Measurements from ENCODE around the gene OMG. TPM values are rescaled to one million over a fixed set of nuclear protein-coding genes. Genes with fewer than 3 reads are reported as not detected.
"Not testable (repeated sequence)": the region's sequence is repeated elsewhere in the genome, so short reads cannot be mapped to it uniquely, and the experiment has no call there.

The OMG gene
- total RNA-seq, 1 experiment from 2014 or later = not detected

- H3K9me3 ChIP-seq (replicated peaks) = no peaks in the 10 kb centered on the region
- H3K4me3 ChIP-seq = no peak overlapping the region
- peaks cover 52% of the 10 kb centered on the region for H3K36me3 ChIP-seq
- H3K4me1 ChIP-seq (replicated peaks) = peaks cover 35% of the 10 kb centered on the region
- no peaks in the 10 kb centered on the region for H3K27me3 ChIP-seq (replicated peaks)
- DNase-seq (ENCODE audit: low read depth in 1 of 2, low spot score in 2 of 2) = no peak
- peak overlapping the region; percentile 45 for H3K27ac ChIP-seq
Measured at GRCh38 chr17:31269036-31269577, 27.9 kb downstream of the OMG start.

DNA sequence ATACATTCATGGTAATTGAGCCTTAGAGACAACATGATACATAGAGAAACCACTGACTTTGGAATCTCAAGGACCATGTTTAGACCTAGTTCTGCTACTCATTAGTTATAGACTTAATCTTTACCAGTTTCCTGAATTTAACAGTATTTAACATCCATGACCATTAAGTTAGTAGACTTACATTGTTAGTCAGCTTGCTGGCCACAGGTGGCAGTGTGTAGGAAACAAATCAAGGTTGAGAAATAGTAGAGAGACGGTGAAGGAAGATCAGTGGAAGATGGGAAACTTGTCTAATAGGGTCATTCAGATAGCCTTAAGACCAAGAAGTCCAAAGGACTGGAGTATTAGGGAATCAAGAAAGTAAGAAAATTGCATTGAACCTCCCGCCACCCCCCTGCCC lies 31.0 kb downstream of the OMG start:
- H3K9me3 ChIP-seq (replicated peaks) = no peaks in the 10 kb centered on the region
- H3K27ac ChIP-seq = no peak overlapping the region
- H3K27me3 ChIP-seq (replicated peaks) = no peaks in the 10 kb centered on the region
- H3K36me3 ChIP-seq = peaks cover 50% of the 10 kb centered on the region
- H3K4me1 ChIP-seq (replicated peaks) = peaks cover 34% of the 10 kb centered on the region
- no peak for DNase-seq (ENCODE audit: low read depth in 1 of 2, low spot score in 2 of 2)
- no peak overlapping the region for H3K4me3 ChIP-seq

GRCh38 chr17:31262923-31263322 lies 34.1 kb downstream of the OMG start:
- H3K27ac ChIP-seq; H3K27me3 ChIP-seq (replicated peaks); H3K4me1 ChIP-seq (replicated peaks); H3K9me3 ChIP-seq (replicated peaks); H3K4me3 ChIP-seq; DNase-seq (ENCODE audit: low read depth in 1 of 2, low spot score in 2 of 2): not testable (repeated sequence)
- H3K36me3 ChIP-seq = peaks cover 40% of the 10 kb centered on the region

DNA sequence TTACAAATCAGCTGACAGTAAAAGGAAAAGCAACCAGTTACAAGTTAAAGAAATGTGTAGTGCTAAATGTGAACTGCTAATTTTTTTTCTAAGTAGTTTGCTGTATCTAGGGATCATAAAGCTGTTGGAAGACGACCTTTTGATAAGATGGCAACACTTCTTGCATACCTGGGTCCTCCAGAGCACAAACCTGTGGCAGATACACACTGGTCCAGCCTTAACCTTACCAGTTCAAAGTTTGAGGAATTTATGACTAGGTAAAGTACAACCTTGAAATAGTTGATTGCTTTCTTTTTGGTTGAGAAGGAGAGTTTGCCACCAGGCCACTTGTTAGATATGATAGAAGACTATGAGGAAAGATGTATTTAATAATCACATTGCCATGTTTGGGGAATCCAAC lies 35.4 kb downstream of the OMG start:
- DNase-seq (ENCODE audit: low read depth in 1 of 2, low spot score in 2 of 2) = no peak
- no peak overlapping the region for H3K4me3 ChIP-seq
- no peak overlapping the region for H3K27ac ChIP-seq
- peaks cover 35% of the 10 kb centered on the region for H3K36me3 ChIP-seq
- no peaks in the 10 kb centered on the region for H3K27me3 ChIP-seq (replicated peaks)
- no peaks in the 10 kb centered on the region for H3K9me3 ChIP-seq (replicated peaks)
- H3K4me1 ChIP-seq (replicated peaks) = no peaks in the 10 kb centered on the region

- H3K27ac ChIP-seq = no peak overlapping the region
- DNase-seq (ENCODE audit: low read depth in 1 of 2, low spot score in 2 of 2) = no peak
- peaks cover 26% of the 10 kb centered on the region for H3K36me3 ChIP-seq
- no peaks in the 10 kb centered on the region for H3K4me1 ChIP-seq (replicated peaks)
- no peak overlapping the region for H3K4me3 ChIP-seq
- H3K27me3 ChIP-seq (replicated peaks) = no peaks in the 10 kb centered on the region
- no peaks in the 10 kb centered on the region for H3K9me3 ChIP-seq (replicated peaks)
Measured at GRCh38 chr17:31260151-31260550, 36.9 kb downstream of the OMG start.

GRCh38 chr17:31256936-31257335 lies 40.1 kb downstream of the OMG start:
- Histone ChIP-seq H3K4me1 (replicated peaks) (no peaks in the 10 kb centered on the region), H3K36me3 (peaks cover 34% of the 10 kb centered on the region), H3K27ac (no peak overlapping the region), H3K4me3 (no peak overlapping the region), H3K27me3 (replicated peaks) (no peaks in the 10 kb centered on the region), H3K9me3 (replicated peaks) (no peaks in the 10 kb centered on the region)
- no peak for DNase-seq (ENCODE audit: low read depth in 1 of 2, low spot score in 2 of 2)

GRCh38 chr17:31254654-31255053 lies 42.4 kb downstream of the OMG start:
- Histone ChIP-seq H3K27me3 (replicated peaks) (no peaks in the 10 kb centered on the region), H3K4me1 (replicated peaks) (peaks cover 16% of the 10 kb centered on the region), H3K27ac (no peak overlapping the region), H3K4me3 (no peak overlapping the region), H3K9me3 (replicated peaks) (no peaks in the 10 kb centered on the region), H3K36me3 (peaks cover 38% of the 10 kb centered on the region)
- DNase-seq (ENCODE audit: low read depth in 1 of 2, low spot score in 2 of 2) = no peak

DNA sequence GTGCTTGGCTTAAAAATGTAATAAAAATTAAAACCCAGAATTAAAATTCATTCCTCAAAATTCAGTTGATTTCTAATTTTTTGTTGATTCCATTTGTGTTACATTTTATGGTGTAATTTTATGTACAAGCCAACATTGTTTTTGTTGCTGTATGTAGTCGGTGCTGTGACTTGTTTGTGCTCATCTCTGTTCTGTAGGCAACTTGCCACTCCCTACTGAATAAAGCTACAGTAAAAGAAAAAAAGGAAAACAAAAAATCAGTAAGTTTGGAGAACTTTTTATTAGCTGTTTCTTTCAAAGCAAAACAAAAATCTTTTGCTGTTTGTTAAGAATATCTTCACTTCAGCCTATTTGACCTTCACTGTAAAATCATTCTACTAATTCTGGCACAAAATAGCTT lies 44.3 kb downstream of the OMG start:
- Histone ChIP-seq H3K27ac (no peak overlapping the region), H3K27me3 (replicated peaks) (no peaks in the 10 kb centered on the region), H3K4me3 (no peak overlapping the region), H3K9me3 (replicated peaks) (no peaks in the 10 kb centered on the region), H3K4me1 (replicated peaks) (peaks cover 32% of the 10 kb centered on the region), H3K36me3 (peaks cover 39% of the 10 kb centered on the region)
- DNase-seq (ENCODE audit: low read depth in 1 of 2, low spot score in 2 of 2) = no peak

DNA sequence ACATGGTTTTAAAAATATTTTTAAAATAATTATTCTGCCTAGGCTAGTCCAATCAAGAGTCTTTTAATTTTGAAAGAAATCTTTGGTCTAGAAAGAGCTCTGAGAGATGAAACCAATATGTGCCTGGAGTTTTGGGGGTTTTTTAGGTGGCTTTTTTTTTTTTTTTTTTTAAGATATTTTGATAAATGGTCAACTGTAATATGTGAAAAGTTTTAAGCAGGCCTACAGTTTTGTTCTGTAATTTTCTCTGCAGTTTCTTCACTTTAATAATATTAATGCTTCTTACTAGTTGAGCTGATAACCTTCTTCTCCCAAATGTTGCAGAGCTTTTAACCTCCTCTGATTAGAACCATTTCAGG lies 45.1 kb downstream of the OMG start:
- H3K9me3 ChIP-seq (replicated peaks) = no peaks in the 10 kb centered on the region
- H3K4me3 ChIP-seq = no peak overlapping the region
- no peak overlapping the region for H3K27ac ChIP-seq
- H3K36me3 ChIP-seq = peaks cover 39% of the 10 kb centered on the region
- H3K4me1 ChIP-seq (replicated peaks) = peaks cover 32% of the 10 kb centered on the region
- DNase-seq (ENCODE audit: low read depth in 1 of 2, low spot score in 2 of 2) = no peak
- no peaks in the 10 kb centered on the region for H3K27me3 ChIP-seq (replicated peaks)

GRCh38 chr17:31251105-31251969 lies 45.7 kb downstream of the OMG start:
- no peak overlapping the region for H3K4me3 ChIP-seq
- peak overlapping the region; percentile 86; the same call in 1 of the 2 replicates for H3K27ac ChIP-seq
- peaks cover 32% of the 10 kb centered on the region for H3K4me1 ChIP-seq (replicated peaks)
- H3K27me3 ChIP-seq (replicated peaks) = no peaks in the 10 kb centered on the region
- H3K9me3 ChIP-seq (replicated peaks) = no peaks in the 10 kb centered on the region
- H3K36me3 ChIP-seq = peaks cover 44% of the 10 kb centered on the region
- no peak for DNase-seq (ENCODE audit: low read depth in 1 of 2, low spot score in 2 of 2)

GRCh38 chr17:31250229-31250628 lies 46.8 kb downstream of the OMG start:
- H3K27me3 ChIP-seq (replicated peaks) = no peaks in the 10 kb centered on the region
- peaks cover 32% of the 10 kb centered on the region for H3K4me1 ChIP-seq (replicated peaks)
- peak overlapping the region; percentile 86 for H3K27ac ChIP-seq
- DNase-seq (ENCODE audit: low read depth in 1 of 2, low spot score in 2 of 2) = no peak
- H3K4me3 ChIP-seq = no peak overlapping the region
- no peaks in the 10 kb centered on the region for H3K9me3 ChIP-seq (replicated peaks)
- H3K36me3 ChIP-seq = peaks cover 53% of the 10 kb centered on the region

GRCh38 chr17:31249835-31250141 lies 47.3 kb downstream of the OMG start:
- H3K27ac ChIP-seq = peak overlapping the region; percentile 86
- no peak overlapping the region for H3K4me3 ChIP-seq
- no peak for DNase-seq (ENCODE audit: low read depth in 1 of 2, low spot score in 2 of 2)

GRCh38 chr17:31248986-31249834 lies 47.8 kb downstream of the OMG start:
- DNase-seq (ENCODE audit: low read depth in 1 of 2, low spot score in 2 of 2) = peak in 1 of 2 experiments; percentile 76

More at GRCh38 chr17:31249835-31250141, 47.3 kb downstream of the OMG start:
- Histone ChIP-seq H3K9me3 (replicated peaks) (no peaks in the 10 kb centered on the region), H3K27me3 (replicated peaks) (no peaks in the 10 kb centered on the region), H3K36me3 (peaks cover 55% of the 10 kb centered on the region), H3K4me1 (replicated peaks) (peaks cover 32% of the 10 kb centered on the region)

More at GRCh38 chr17:31248986-31249834, 47.8 kb downstream of the OMG start:
- peaks cover 32% of the 10 kb centered on the region for H3K4me1 ChIP-seq (replicated peaks)
- H3K4me3 ChIP-seq = no peak overlapping the region
- H3K27me3 ChIP-seq (replicated peaks) = no peaks in the 10 kb centered on the region
- H3K36me3 ChIP-seq = peaks cover 60% of the 10 kb centered on the region
- H3K27ac ChIP-seq = peak overlapping the region; percentile 86
- no peaks in the 10 kb centered on the region for H3K9me3 ChIP-seq (replicated peaks)
